DND-41 (cell line): Measurements from ENCODE around the gene LIX1L.

ENCODE experiments used
- ATAC-seq: fragments of 200-7000 bp; cut with Tn5 transposase; 3 replicates; pipeline ENCODE4 v1.9.1; 2021; ENCODE audit warnings: low read depth; ENCODE audit not compliant: insufficient read depth
- DNase-seq: peaks from one replicate; pipeline ENCODE4 v3.0.0-alpha.2; 2020
- H2AFZ ChIP-seq: 2 replicates; pipeline ENCODE4 v1.6.0; 2012; ENCODE audit warnings: low read depth, low read length
- H3K27ac ChIP-seq: 2 replicates; pipeline ENCODE4 v1.5.1; 2012; ENCODE audit warnings: low read length, inconsistent platforms
- H3K27me3 ChIP-seq: fragments of 200-600 bp; sonication (generic); 2 replicates; pipeline ENCODE4 v1.6.0; 2012; ENCODE audit warnings: low read length, mild to moderate bottlenecking, inconsistent platforms; ENCODE audit not compliant: insufficient read depth, poor library complexity
- H3K36me3 ChIP-seq: 2 replicates; pipeline ENCODE4 v1.5.1; 2012; ENCODE audit warnings: low read length, inconsistent platforms; ENCODE audit not compliant: insufficient read depth
- H3K4me1 ChIP-seq: 2 replicates; pipeline ENCODE4 v1.5.1; 2012; ENCODE audit warnings: mild to moderate bottlenecking, low read length; ENCODE audit not compliant: insufficient read depth
- H3K4me2 ChIP-seq: 2 replicates; pipeline ENCODE4 v1.6.0; 2012; ENCODE audit warnings: mild to moderate bottlenecking, moderate library complexity, low read length, inconsistent platforms; ENCODE audit not compliant: insufficient read depth
- H3K4me3 ChIP-seq, 2 experiments: fragments of 200-600 bp in 1 of 2; shearing (Covaris generic) in 1 of 2; 2 replicates each; pipeline ENCODE4 v1.5.1; 2012 to 2016; ENCODE audit warnings: inconsistent platforms in 2 of 2, low read length in 2 of 2, mild to moderate bottlenecking in 2 of 2, low read depth in 1 of 2, moderate library complexity in 1 of 2
- H3K79me2 ChIP-seq: 2 replicates; pipeline ENCODE4 v1.6.0; 2012; ENCODE audit warnings: low read length, inconsistent platforms; ENCODE audit not compliant: insufficient read depth
- H3K9ac ChIP-seq: 2 replicates; pipeline ENCODE4 v1.6.0; 2012; ENCODE audit warnings: low read depth, mild to moderate bottlenecking, inconsistent platforms, low read length, moderate library complexity
- H3K9me3 ChIP-seq: 2 replicates; pipeline ENCODE4 v1.5.1; 2012; ENCODE audit warnings: low read length, moderate library complexity, mild to moderate bottlenecking, inconsistent platforms; ENCODE audit not compliant: insufficient read depth, severe bottlenecking
- H4K20me1 ChIP-seq: 2 replicates; pipeline ENCODE4 v1.6.0; 2012; ENCODE audit warnings: low read length; ENCODE audit not compliant: insufficient read depth
- EZH2 ChIP-seq: IDR thresholded peaks from 3 replicates; pipeline ENCODE4 v1.6.1; 2012; ENCODE audit warnings: borderline replicate concordance, low read depth, mild to moderate bottlenecking, moderate library complexity, low read length, inconsistent platforms; ENCODE audit not compliant: severe bottlenecking
- TF ChIP-seq, protein P1 (sequence below): IDR thresholded peaks from 2 replicates; pipeline ENCODE4 v1.5.1; 2012; ENCODE audit warnings: borderline replicate concordance, low read length, moderate library complexity, mild to moderate bottlenecking; ENCODE audit not compliant: poor library complexity, severe bottlenecking; ENCODE audit errors: extremely low read depth

The LIX1L gene

DNA sequence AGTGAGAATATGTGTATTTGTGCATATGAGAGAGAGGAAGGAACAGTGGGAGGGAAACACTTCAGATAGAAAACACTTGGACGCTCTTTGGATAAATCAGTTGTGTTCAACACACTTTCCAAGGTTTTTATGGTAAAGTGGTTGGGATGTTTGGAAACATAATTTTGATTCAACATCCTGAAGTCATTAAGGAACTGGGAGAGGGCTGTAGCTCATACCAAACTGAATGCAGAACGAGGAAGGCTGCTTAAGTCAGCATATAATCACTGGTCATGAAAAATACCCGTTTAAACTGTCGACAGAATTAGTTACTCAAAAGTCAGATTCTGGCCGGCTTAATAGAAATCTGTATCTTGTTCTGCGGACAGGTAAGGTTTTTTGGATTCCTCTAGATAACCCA is 14.9 kb downstream of the LIX1L start:
- Histone ChIP-seq H3K4me2 (no peak overlapping the region), H3K9ac (no peak overlapping the region), H3K4me3 (no peak overlapping the region), H3K27me3 (no peaks in the 10 kb centered on the region), H4K20me1 (no peaks in the 10 kb centered on the region), H2AFZ (no peak overlapping the region), H3K79me2 (peaks cover 5% of the 10 kb centered on the region; the same call in 1 of the 2 replicates), H3K36me3 (peaks cover 55% of the 10 kb centered on the region), H3K27ac (no peak overlapping the region), H3K9me3 (no peaks in the 10 kb centered on the region), H3K4me1 (no peaks in the 10 kb centered on the region)
- TF ChIP-seq, protein P1, sequence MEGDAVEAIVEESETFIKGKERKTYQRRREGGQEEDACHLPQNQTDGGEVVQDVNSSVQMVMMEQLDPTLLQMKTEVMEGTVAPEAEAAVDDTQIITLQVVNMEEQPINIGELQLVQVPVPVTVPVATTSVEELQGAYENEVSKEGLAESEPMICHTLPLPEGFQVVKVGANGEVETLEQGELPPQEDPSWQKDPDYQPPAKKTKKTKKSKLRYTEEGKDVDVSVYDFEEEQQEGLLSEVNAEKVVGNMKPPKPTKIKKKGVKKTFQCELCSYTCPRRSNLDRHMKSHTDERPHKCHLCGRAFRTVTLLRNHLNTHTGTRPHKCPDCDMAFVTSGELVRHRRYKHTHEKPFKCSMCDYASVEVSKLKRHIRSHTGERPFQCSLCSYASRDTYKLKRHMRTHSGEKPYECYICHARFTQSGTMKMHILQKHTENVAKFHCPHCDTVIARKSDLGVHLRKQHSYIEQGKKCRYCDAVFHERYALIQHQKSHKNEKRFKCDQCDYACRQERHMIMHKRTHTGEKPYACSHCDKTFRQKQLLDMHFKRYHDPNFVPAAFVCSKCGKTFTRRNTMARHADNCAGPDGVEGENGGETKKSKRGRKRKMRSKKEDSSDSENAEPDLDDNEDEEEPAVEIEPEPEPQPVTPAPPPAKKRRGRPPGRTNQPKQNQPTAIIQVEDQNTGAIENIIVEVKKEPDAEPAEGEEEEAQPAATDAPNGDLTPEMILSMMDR, result no peak
- no peak for TF ChIP-seq EZH2
- DNase-seq (no peak), ATAC-seq (no peak)

DNA sequence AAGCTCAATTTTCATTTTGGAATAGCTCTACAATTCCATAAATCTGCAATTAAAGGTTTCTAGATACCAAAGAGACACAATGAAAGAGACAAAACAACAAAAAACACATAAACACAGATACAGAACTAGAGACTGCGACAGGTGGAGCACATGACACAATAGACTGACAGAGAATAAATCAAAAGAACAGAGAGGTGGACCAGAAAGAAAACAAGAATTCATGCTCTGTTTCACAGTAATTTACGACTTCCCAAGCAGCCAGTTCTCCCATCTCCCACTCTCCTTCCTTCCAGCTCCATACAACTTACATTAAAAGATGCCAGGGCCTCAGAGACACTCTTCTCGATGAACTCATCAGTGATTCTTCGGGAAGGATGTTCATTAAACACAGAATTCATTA is 15.4 kb downstream of the LIX1L start:
- H3K27me3 ChIP-seq, result no peaks in the 10 kb centered on the region
- no peak overlapping the region for H3K9ac ChIP-seq
- H3K9me3 ChIP-seq, result no peaks in the 10 kb centered on the region
- DNase-seq, result no peak
- H3K36me3 ChIP-seq, result peaks cover 54% of the 10 kb centered on the region
- H3K27ac ChIP-seq, result no peak overlapping the region
- H3K79me2 ChIP-seq, result peaks cover 5% of the 10 kb centered on the region; the same call in 1 of the 2 replicates
- TF ChIP-seq, protein P1, result no peak
- no peak for TF ChIP-seq EZH2
- no peak overlapping the region for H3K4me3 ChIP-seq
- ATAC-seq, result no peak
- no peak overlapping the region for H3K4me2 ChIP-seq
- H4K20me1 ChIP-seq, result no peaks in the 10 kb centered on the region
- no peak overlapping the region for H2AFZ ChIP-seq
- H3K4me1 ChIP-seq, result no peaks in the 10 kb centered on the region

DNA sequence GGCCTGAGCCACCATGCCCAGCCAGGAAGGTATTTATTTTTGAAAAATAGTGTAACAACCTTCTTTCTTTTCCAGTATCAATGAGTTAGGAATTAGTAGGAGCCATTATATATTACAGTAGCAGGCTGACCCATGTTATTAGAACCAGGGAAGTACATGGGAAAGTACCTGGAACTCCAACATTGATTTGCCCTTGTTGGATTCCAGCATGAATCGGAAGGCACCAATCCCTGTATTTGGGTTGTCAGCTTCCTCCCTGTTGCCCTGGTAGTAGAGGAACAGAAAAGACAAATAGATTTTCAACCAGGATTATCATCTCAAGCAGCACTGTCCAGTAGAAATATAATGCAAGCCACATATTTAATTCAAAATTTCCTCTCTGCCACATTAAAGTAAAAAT is 20.4 kb downstream of the LIX1L start:
- H3K4me2 ChIP-seq, result no peak overlapping the region
- no peaks in the 10 kb centered on the region for H3K27me3 ChIP-seq
- H4K20me1 ChIP-seq, result no peaks in the 10 kb centered on the region
- DNase-seq (no peak), ATAC-seq (no peak)
- H3K9ac ChIP-seq, result no peak overlapping the region
- no peak overlapping the region for H3K4me3 ChIP-seq
- no peaks in the 10 kb centered on the region for H3K79me2 ChIP-seq
- H3K4me1 ChIP-seq, result no peaks in the 10 kb centered on the region
- H3K9me3 ChIP-seq, result no peaks in the 10 kb centered on the region
- no peak overlapping the region for H2AFZ ChIP-seq
- H3K36me3 ChIP-seq, result peaks cover 54% of the 10 kb centered on the region
- TF ChIP-seq, protein P1, result no peak
- no peak for TF ChIP-seq EZH2
- H3K27ac ChIP-seq, result no peak overlapping the region

DNA sequence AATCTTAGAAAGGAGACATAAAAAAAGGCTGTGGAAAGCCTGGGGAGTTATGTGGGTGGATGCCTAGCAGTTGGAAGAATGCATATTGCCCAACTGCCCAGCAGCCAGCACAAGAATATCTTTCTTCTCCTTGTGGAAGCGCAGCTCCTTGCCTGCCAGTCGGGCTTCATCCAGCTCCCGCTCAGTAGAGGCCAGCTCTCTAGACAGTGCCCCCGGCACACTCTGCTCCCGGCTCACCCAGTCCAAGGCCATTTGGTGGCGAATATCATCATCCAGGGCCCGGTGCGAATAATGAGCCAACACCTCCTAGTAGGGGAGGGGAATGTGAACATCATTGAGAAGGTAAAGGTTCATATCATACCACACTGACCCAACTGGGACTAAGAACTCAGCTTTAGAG is 21.6 kb downstream of the LIX1L start:
- H3K4me3 ChIP-seq, result no peak overlapping the region
- H3K27me3 ChIP-seq, result no peaks in the 10 kb centered on the region
- no peak overlapping the region for H3K9ac ChIP-seq
- TF ChIP-seq, protein P1, result no peak
- no peak for TF ChIP-seq EZH2
- H2AFZ ChIP-seq, result no peak overlapping the region
- no peaks in the 10 kb centered on the region for H3K4me1 ChIP-seq
- no peak for DNase-seq
- no peaks in the 10 kb centered on the region for H4K20me1 ChIP-seq
- no peaks in the 10 kb centered on the region for H3K9me3 ChIP-seq
- H3K79me2 ChIP-seq, result no peaks in the 10 kb centered on the region
- H3K27ac ChIP-seq, result no peak overlapping the region
- no peak for ATAC-seq
- peaks cover 50% of the 10 kb centered on the region for H3K36me3 ChIP-seq
- H3K4me2 ChIP-seq, result no peak overlapping the region
